Measurements from ENCODE around the gene PDXDC1. TPM values are rescaled to one million over a fixed set of nuclear protein-coding genes. Genes with fewer than 3 reads are reported as not detected.
A peak's percentile ranks its signal among the peaks of the same experiment; 100 is the strongest.
"Not testable (repeated sequence)": the region's sequence is repeated elsewhere in the genome, so short reads cannot be mapped to it uniquely, and the experiment has no call there.

The PDXDC1 gene, protein sequence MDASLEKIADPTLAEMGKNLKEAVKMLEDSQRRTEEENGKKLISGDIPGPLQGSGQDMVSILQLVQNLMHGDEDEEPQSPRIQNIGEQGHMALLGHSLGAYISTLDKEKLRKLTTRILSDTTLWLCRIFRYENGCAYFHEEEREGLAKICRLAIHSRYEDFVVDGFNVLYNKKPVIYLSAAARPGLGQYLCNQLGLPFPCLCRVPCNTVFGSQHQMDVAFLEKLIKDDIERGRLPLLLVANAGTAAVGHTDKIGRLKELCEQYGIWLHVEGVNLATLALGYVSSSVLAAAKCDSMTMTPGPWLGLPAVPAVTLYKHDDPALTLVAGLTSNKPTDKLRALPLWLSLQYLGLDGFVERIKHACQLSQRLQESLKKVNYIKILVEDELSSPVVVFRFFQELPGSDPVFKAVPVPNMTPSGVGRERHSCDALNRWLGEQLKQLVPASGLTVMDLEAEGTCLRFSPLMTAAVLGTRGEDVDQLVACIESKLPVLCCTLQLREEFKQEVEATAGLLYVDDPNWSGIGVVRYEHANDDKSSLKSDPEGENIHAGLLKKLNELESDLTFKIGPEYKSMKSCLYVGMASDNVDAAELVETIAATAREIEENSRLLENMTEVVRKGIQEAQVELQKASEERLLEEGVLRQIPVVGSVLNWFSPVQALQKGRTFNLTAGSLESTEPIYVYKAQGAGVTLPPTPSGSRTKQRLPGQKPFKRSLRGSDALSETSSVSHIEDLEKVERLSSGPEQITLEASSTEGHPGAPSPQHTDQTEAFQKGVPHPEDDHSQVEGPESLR
- total RNA-seq (2021), result 106 to 108 TPM (median 107 TPM) in 3 replicates
- percentile 58 among the genes with signal in this experiment for Bru-seq, nascent RNA
- long read RNA-seq, experiment 1, full-length matches to known transcripts, result 295 of 437 reads
- long read RNA-seq, experiment 1, partial matches to known transcripts, result 75 of 437 reads
- long read RNA-seq, experiment 1, other reads (novel, unspliced or antisense), result 67 of 437 reads
- long read RNA-seq, experiment 2, full-length matches to known transcripts, result 24 of 113 reads
- long read RNA-seq, experiment 2, partial matches to known transcripts, result 65 of 113 reads
- long read RNA-seq, experiment 2, other reads (novel, unspliced or antisense), result 24 of 113 reads
- long read RNA-seq, experiment 3, full-length matches to known transcripts, result 3 of 14 reads
- long read RNA-seq, experiment 3, partial matches to known transcripts, result 5 of 14 reads
- long read RNA-seq, experiment 3, other reads (novel, unspliced or antisense), result 6 of 14 reads

GRCh38 chr16:14974656-14975417 is at the start of gene PDXDC1:
Gene PDXDC1 (plus strand): TSS chr16:14975026. CDS start chr16:14975200, 174 bp downstream.
- Mint-ChIP-seq H3K4me1 (peaks cover 18% of the 10 kb centered on the region), H3K27ac (peak within 1 kb of the TSS; percentile 63), H3K4me3 (peak within 1 kb of the TSS; percentile 87)
- POLR2A ChIA-PET, result interaction anchor here (1.1 kb wide), 2 partner anchors 12 to 82 kb away, joined by 3 to 4 read pairs; no protein-coding TSS in a partner anchor
- not testable (repeated sequence) for H3K9me3 Mint-ChIP-seq; H3K27me3 Mint-ChIP-seq (ENCODE audit: low read depth); H3K36me3 Mint-ChIP-seq
- CTCF ChIA-PET, result interaction anchor here (0.6 to 1.1 kb wide), 3 partner anchors 81 to 668 kb away, joined by 3 read pairs; partner anchors contain the start of genes MARF1 and NTAN1
- ATAC-seq, result peak; percentile 94
- 0 out of 2 replicates have a peak, but pooled peaks have one; percentile 68 for TF ChIP-seq MYBL2 (CRISPR knock-in tag; IDR thresholded peaks at IDR 0.05)
- 0 out of 2 replicates have a peak, but pooled peaks have one; percentile 38 for TF ChIP-seq E2F4 (CRISPR knock-in tag; IDR thresholded peaks at IDR 0.05; ENCODE audit: borderline replicate concordance, low read depth)
- peak; percentile 72 for TF ChIP-seq HMGXB4 (CRISPR knock-in tag; IDR thresholded peaks at IDR 0.05)
- TF ChIP-seq, protein P1, sequence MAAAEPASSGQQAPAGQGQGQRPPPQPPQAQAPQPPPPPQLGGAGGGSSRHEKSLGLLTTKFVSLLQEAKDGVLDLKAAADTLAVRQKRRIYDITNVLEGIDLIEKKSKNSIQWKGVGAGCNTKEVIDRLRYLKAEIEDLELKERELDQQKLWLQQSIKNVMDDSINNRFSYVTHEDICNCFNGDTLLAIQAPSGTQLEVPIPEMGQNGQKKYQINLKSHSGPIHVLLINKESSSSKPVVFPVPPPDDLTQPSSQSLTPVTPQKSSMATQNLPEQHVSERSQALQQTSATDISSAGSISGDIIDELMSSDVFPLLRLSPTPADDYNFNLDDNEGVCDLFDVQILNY (CRISPR knock-in tag; IDR thresholded peaks at IDR 0.05), result peak; percentile 63; the same call in 1 of the 2 replicates
- peak; percentile 88 for TF ChIP-seq ARID4B (CRISPR knock-in tag; IDR thresholded peaks at IDR 0.05; ENCODE audit: borderline replicate concordance)
- TF ChIP-seq TEAD1 (CRISPR knock-in tag; IDR thresholded peaks at IDR 0.05), result peak; percentile 69; the same call in 1 of the 2 replicates
- TF ChIP-seq KAT7 (CRISPR knock-in tag; IDR thresholded peaks at IDR 0.05; ENCODE audit: borderline replicate concordance), result peak; percentile 84; the same call in 1 of the 2 replicates
- peak; percentile 87 for TF ChIP-seq FOXP1 (CRISPR knock-in tag; IDR thresholded peaks at IDR 0.05; ENCODE audit: borderline replicate concordance)
- TF ChIP-seq, protein P2, sequence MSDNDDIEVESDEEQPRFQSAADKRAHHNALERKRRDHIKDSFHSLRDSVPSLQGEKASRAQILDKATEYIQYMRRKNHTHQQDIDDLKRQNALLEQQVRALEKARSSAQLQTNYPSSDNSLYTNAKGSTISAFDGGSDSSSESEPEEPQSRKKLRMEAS (CRISPR knock-in tag; IDR thresholded peaks at IDR 0.05), result peak; percentile 67
- 0 out of 2 replicates have a peak, but pooled peaks have one; percentile 42 for TF ChIP-seq TEAD4 (CRISPR knock-in tag; IDR thresholded peaks at IDR 0.05)
- TF ChIP-seq, protein P3, sequence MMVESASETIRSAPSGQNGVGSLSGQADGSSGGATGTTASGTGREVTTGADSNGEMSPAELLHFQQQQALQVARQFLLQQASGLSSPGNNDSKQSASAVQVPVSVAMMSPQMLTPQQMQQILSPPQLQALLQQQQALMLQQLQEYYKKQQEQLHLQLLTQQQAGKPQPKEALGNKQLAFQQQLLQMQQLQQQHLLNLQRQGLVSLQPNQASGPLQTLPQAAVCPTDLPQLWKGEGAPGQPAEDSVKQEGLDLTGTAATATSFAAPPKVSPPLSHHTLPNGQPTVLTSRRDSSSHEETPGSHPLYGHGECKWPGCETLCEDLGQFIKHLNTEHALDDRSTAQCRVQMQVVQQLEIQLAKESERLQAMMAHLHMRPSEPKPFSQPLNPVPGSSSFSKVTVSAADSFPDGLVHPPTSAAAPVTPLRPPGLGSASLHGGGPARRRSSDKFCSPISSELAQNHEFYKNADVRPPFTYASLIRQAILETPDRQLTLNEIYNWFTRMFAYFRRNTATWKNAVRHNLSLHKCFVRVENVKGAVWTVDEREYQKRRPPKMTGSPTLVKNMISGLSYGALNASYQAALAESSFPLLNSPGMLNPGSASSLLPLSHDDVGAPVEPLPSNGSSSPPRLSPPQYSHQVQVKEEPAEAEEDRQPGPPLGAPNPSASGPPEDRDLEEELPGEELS (CRISPR knock-in tag; IDR thresholded peaks at IDR 0.05), result peak; percentile 74; the same call in 1 of the 2 replicates
- TF ChIP-seq SP1 (CRISPR knock-in tag; conservative IDR thresholded peaks at IDR 0.05), result peak; percentile 63
- 0 out of 2 replicates have a peak, but pooled peaks have one; percentile 24 for TF ChIP-seq NFE2L1 (CRISPR knock-in tag; IDR thresholded peaks at IDR 0.05)
- TF ChIP-seq ETV6 (CRISPR knock-in tag; IDR thresholded peaks at IDR 0.05), result peak; percentile 62; the same call in 1 of the 2 replicates
- TF ChIP-seq ELF4 (CRISPR knock-in tag; IDR thresholded peaks at IDR 0.05; ENCODE audit: low read depth), result peak; percentile 85; the same call in 1 of the 2 replicates
- 0 out of 2 replicates have a peak, but pooled peaks have one; percentile 24 for TF ChIP-seq JUN (CRISPR knock-in tag; IDR thresholded peaks at IDR 0.05)
- TF ChIP-seq, protein P4, sequence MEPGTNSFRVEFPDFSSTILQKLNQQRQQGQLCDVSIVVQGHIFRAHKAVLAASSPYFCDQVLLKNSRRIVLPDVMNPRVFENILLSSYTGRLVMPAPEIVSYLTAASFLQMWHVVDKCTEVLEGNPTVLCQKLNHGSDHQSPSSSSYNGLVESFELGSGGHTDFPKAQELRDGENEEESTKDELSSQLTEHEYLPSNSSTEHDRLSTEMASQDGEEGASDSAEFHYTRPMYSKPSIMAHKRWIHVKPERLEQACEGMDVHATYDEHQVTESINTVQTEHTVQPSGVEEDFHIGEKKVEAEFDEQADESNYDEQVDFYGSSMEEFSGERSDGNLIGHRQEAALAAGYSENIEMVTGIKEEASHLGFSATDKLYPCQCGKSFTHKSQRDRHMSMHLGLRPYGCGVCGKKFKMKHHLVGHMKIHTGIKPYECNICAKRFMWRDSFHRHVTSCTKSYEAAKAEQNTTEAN (CRISPR knock-in tag; IDR thresholded peaks at IDR 0.05), result 0 out of 2 replicates have a peak, but pooled peaks have one; percentile 58
- TF ChIP-seq FOXK1 (CRISPR knock-in tag; IDR thresholded peaks at IDR 0.05), result peak; percentile 59; the same call in 1 of the 2 replicates
- peak; percentile 97 for DNase-seq (ENCODE audit: low spot score)
